ENCODE data around the gene CDKN2AIP.
"Not testable (repeated sequence)": the region's sequence is repeated elsewhere in the genome, so short reads cannot be mapped to it uniquely, and the experiment has no call there.

CDKN2AIP gene

DNA sequence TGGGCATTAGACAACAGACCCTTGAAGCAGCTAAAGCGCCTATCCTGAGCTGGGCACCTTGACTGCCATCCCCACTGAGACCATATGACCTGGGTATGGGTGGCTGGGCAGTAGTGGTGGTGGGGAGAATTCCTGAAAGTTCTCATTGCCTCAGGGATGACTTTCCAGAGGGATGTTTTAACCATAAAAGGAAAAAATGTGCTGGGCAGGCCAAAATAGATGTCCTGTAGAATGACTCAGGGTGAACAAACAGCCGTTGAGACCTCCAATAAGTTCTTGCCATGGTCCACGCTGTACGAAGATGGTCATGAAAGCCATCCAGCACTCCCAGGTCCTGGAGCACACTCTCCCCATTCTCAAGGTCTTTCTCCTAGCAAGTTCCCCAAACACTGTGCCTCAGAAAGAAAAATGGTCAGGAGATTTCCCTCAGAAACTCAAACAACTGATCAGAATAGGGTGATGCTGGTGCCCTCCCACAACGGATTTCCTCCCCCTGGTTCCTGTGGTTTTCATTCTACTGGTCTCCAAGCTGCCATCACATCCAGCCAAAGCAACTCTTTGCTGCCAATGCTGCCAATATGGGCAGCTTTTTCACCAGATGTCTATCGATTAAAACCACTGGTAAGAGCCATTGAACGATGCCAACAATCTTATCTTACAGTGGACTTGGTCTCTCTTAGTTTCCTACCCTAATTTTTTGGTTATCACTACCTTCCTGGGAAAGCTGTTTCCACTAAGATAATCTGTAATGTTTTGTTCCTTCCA lies 11.2 kb downstream of the CDKN2AIP start:
- DNase-seq, result no peak

GRCh38 chr4:183458005-183458404 lies 13.6 kb downstream of the CDKN2AIP start:
- DNase-seq, result no peak

- DNase-seq, result not testable (repeated sequence)
Observed at GRCh38 chr4:183463903-183464619, 19.6 kb downstream of the CDKN2AIP start.

GRCh38 chr4:183465879-183466278 lies 21.4 kb downstream of the CDKN2AIP start:
- DNase-seq, result not testable (repeated sequence)

DNA sequence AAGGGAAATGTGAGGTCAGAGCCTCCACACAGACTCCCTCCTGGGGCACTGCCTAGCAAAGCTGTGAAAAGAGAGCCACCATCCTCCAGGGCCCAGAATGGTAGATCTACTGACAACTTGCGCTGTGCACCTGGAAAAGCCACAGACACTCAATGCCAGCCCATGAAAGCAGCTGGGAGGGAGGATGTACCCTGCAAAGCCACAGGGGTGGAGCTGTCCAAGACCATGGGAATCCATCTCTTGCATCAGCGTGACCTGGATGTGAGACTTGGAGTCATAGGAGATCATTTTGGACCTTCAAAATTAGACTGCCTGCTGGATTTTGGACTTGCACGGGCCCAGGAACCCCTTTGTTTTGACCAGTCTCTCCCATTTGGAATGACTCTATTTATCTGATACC lies 22.8 kb downstream of the CDKN2AIP start:
- DNase-seq, result no peak

- DNase-seq, result no peak
Observed at GRCh38 chr4:183468210-183469095, 24.0 kb downstream of the CDKN2AIP start.

- DNase-seq, result no peak
Observed at GRCh38 chr4:183469285-183469684, 24.8 kb downstream of the CDKN2AIP start.

DNA sequence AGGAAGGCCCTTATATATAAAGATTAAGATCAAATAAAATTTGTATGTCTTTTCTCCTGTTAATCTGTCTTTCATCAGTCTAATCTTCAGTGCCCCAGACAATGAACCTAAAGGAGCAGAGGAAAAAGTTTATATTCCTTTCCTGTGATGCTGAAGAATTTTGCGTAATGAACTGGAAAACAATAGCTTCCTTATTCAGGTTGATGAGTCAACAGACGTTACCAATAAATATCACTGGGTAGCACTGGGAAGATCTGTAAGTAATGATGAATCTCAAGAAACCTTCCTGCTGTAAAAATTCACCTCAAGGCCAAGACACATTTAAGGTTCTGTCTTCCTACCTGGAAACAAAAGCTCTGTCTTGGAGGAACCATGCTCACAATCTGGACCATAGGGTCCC lies 25.5 kb downstream of the CDKN2AIP start:
- no peak for DNase-seq

GRCh38 chr4:183470821-183471220 lies 26.4 kb downstream of the CDKN2AIP start:
- DNase-seq, result no peak

DNA sequence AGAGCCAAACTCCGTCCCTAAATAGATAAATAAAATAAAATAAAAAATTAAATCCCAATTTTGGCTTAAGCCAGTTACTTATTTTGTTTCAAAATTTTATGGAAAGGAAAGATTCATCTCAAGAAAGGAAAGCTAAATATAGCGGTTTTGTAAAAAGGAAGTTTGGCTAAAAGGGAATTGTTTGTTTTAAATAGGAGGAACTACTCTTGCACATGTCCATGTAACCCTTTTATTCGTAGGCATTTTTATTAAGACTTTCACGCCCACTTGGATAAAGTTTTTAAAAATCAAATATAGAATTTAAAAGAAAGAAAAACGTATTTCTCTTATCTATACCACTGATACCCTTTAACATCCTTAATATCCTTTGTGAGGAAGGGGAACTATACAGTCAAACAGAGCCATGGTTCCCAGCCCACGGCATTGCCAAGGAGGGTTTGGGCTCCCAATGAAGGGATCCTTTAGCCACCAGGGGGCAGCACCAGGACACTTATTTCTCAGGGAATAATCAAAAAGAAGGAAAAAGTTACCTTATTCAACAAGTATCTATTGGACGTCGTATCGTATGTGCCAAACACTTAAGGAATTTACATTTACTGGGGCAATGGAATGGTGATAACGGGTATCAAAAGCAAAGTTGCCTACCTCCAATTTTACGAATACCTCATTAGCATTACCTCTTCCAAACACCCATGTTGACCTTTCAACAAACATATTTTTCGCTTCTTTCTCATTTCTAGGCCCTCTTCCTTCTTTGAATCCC lies 27.7 kb downstream of the CDKN2AIP start:
- peak; percentile 4 for DNase-seq

DNA sequence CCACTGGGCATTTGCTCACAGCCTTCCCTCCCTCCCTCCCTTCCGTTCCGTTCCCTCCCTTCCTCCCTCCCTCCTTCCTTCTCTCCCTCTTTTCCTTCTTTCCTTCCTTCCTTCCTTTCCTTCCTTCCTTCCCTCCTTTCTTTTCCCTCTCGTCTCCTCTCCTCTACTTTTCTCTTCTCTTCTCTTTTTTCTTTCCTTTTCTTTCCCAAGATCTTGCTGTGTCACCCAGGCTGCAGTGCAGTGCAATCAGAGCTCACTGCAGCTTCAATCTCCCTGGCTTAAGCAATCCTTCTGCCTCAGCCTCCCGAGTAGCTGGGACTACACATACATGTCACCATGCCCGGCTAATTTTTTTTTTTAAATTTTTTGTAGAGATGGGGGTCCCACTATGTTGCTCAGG lies 33.7 kb downstream of the CDKN2AIP start:
- no peak for DNase-seq

DNA sequence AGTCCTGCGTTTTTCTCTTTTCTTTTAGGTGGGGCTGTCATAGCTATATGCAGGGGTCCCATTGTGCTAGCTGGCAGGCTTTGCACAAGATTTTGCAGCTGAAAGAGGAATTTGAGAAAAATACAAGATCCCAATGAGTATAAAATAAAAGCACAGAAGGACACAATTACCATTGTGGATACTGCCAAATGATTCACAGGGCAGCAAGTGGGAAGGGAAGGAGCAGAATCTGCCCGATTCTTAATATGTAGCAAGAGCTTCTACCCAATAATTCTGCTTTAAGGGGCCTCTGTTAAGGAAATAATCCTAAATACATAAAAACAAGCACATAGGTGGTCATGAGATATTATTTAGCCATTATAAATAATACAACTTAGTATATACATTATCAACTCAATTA lies 34.5 kb downstream of the CDKN2AIP start:
- no peak for DNase-seq

- not testable (repeated sequence) for DNase-seq
Observed at GRCh38 chr4:183482515-183483095, 38.2 kb downstream of the CDKN2AIP start.

- DNase-seq, result no peak
Observed at GRCh38 chr4:183483997-183484396, 39.6 kb downstream of the CDKN2AIP start.

DNA sequence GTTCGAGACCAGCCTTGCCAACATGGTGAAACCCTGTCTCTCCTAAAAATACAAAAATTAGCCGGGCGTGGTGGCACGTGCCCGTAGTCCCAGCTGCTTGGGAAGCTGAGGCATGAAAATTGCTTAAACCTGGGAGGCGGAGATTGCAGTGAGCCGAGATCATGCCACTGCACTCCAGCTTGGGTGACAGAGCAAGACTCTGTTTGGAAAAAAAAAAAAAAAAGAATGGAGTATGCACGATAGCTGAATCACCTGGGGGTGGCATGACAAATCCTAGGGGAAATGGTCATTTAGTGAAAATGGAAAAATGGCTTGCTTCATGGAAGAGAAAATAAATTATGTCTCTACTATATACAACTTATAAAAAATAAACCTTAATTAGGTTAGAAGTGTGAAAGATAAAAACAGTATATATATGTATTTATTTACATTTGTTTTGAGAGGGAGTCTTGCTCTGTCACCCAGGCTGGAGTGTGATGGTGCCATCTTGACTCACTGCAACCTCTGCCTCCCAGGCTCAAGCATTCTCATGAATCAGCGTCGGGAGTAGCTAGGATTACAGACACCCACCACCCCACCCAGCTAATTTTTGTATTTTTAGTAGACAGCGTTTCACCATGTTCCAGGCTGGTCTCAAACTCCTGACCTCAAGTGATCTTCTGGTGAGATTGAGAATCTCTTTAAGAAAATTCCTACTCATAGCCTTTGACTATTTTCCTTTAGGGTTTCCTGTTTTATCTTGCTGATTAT lies 41.1 kb downstream of the CDKN2AIP start:
- DNase-seq, result no peak

GRCh38 chr4:183492791-183493222 lies 48.4 kb downstream of the CDKN2AIP start:
- DNase-seq, result peak; percentile 5

- DNase-seq, result no peak
Observed at GRCh38 chr4:183493246-183493645, 48.8 kb downstream of the CDKN2AIP start.

GRCh38 chr4:183495184-183495583 lies 50.7 kb downstream of the CDKN2AIP start:
- no peak for DNase-seq
